H1 (cell line): Measurements from ENCODE around the gene OPHN1. TPM values are rescaled to one million over a fixed set of nuclear protein-coding genes. Genes with fewer than 3 reads are reported as not detected.

Source experiments
- CTCF ChIA-PET: fragments of 300-600 bp; sonication (Branson Sonifier 250); formaldehyde crosslinking; loops from one replicate; lab custom pipeline; 2021; ENCODE audit not compliant: partially characterized antibody; lab: Charles Lee
- POLR2A ChIA-PET: fragments of 300-600 bp; sonication (Branson Sonifier 250); formaldehyde crosslinking; loops from one replicate; lab custom pipeline; 2021; ENCODE audit warnings: inconsistent platforms; ENCODE audit not compliant: partially characterized antibody; lab: Charles Lee
- DNase-seq, 2 experiments: peaks; one replicate each; pipeline versions ENCODE4 v3.0.0 to v3.0.0-alpha.2; 2010 to 2022; ENCODE audit warnings: low spot score in 2 of 2, low read depth in 1 of 2, mixed read lengths in 1 of 2
- FAIRE-seq: peaks from 2 replicates; lab custom pipeline; 2011; peaks lifted over from hg19 to GRCh38; lab: Jason Lieb, UNC
- H2AFZ ChIP-seq: 2 replicates; pipeline ENCODE4 v1.8.1; 2012; ENCODE audit warnings: low read length, inconsistent platforms
- H2AK5ac ChIP-seq: 2 replicates; pipeline ENCODE4 v1.6.1; 2013; ENCODE audit warnings: low read depth, low read length
- H2BK120ac ChIP-seq: replicated peaks from 2 replicates; pipeline ENCODE3; 2013; ENCODE audit warnings: low read depth, low read length, inconsistent platforms
- H2BK12ac ChIP-seq: 2 replicates; pipeline ENCODE4 v1.6.1; 2013; ENCODE audit warnings: low read depth, low read length
- H2BK15ac ChIP-seq: 2 replicates; pipeline ENCODE4 v1.6.1; 2013; ENCODE audit warnings: low read length
- H2BK20ac ChIP-seq: 2 replicates; pipeline ENCODE4 v1.6.1; 2013; ENCODE audit warnings: low read length
- H2BK5ac ChIP-seq: 2 replicates; pipeline ENCODE4 v1.6.1; 2013; ENCODE audit warnings: low read depth, low read length
- H3K14ac ChIP-seq: 2 replicates; pipeline ENCODE4 v1.6.1; 2013; ENCODE audit warnings: inconsistent platforms; ENCODE audit not compliant: insufficient read length
- H3K18ac ChIP-seq: 2 replicates; pipeline ENCODE4 v1.6.1; 2013; ENCODE audit warnings: low read length; ENCODE audit errors: extremely low read depth
- H3K23ac ChIP-seq: 2 replicates; pipeline ENCODE4 v1.6.1; 2013; ENCODE audit warnings: inconsistent platforms; ENCODE audit not compliant: insufficient read length
- H3K23me2 ChIP-seq: 2 replicates; pipeline ENCODE4 v1.6.1; 2013; ENCODE audit warnings: low read depth, low read length
- H3K27ac ChIP-seq: 2 replicates; pipeline ENCODE4 v1.6.1; 2011; ENCODE audit warnings: low read depth, low read length, inconsistent platforms
- H3K27me3 ChIP-seq, 4 experiments: replicated peaks in 1 of 4; 1 replicate in 1 of 4; 2 replicates in 3 of 4; pipeline versions ENCODE4 v1.6.1 to v1.8.1; 2011 to 2013; ENCODE audit warnings: low read length in 3 of 4, mild to moderate bottlenecking in 3 of 4, inconsistent platforms in 2 of 4, mixed read lengths in 2 of 4, moderate library complexity in 1 of 4; ENCODE audit not compliant: control insufficient read depth in 3 of 4, insufficient read depth in 3 of 4; ENCODE audit errors: extremely low read depth in 1 of 4
- H3K36me3 ChIP-seq, 4 experiments: 2 replicates each; pipeline versions ENCODE4 v1.6.1 to v1.8.1; 2011 to 2013; ENCODE audit warnings: mild to moderate bottlenecking in 4 of 4, low read length in 3 of 4, moderate library complexity in 2 of 4, control low read depth in 1 of 4, inconsistent platforms in 1 of 4; ENCODE audit not compliant: insufficient read depth in 4 of 4, control insufficient read depth in 2 of 4
- H3K4ac ChIP-seq: replicated peaks from 2 replicates; pipeline ENCODE3; 2013; ENCODE audit warnings: low read length, low read depth, mixed read lengths, inconsistent platforms; ENCODE audit not compliant: insufficient read length
- H3K4me1 ChIP-seq, 4 experiments: replicated peaks in 1 of 4; 1 replicate in 1 of 4; 2 replicates in 3 of 4; pipeline versions ENCODE4 v1.6.1 to v1.8.1; 2011 to 2013; ENCODE audit warnings: low read length in 3 of 4, inconsistent platforms in 2 of 4, mixed read lengths in 1 of 4; ENCODE audit not compliant: insufficient read depth in 4 of 4, control insufficient read depth in 3 of 4
- H3K4me2 ChIP-seq, 2 experiments: 2 replicates each; pipeline versions ENCODE4 v1.6.1 to v1.8.1; 2011 to 2013; ENCODE audit warnings: low read depth in 2 of 2, low read length in 2 of 2, control low read depth in 1 of 2, inconsistent platforms in 1 of 2, mild to moderate bottlenecking in 1 of 2; ENCODE audit not compliant: insufficient read depth in 1 of 2
- H3K4me3 ChIP-seq, 4 experiments: fragments of 200-600, 300-600 bp in 1 of 4; sonication (generic), shearing (Covaris generic), sonication (Bioruptor Twin) in 1 of 4; 2 replicates each; pipeline versions ENCODE4 v1.5.1 to v1.8.1; 2011 to 2016; ENCODE audit warnings: low read length in 4 of 4, low read depth in 3 of 4, control low read depth in 2 of 4, inconsistent platforms in 2 of 4, mild to moderate bottlenecking in 2 of 4, mixed read lengths in 1 of 4, moderate library complexity in 1 of 4; ENCODE audit not compliant: insufficient read depth in 2 of 4; ENCODE audit errors: extremely low read depth in 1 of 4
- H3K56ac ChIP-seq: replicated peaks from 2 replicates; pipeline ENCODE3; 2013; ENCODE audit warnings: low read depth, mild to moderate bottlenecking, mixed read lengths, low read length, inconsistent platforms; ENCODE audit not compliant: insufficient read length
- H3K79me1 ChIP-seq: 2 replicates; pipeline ENCODE4 v1.6.1; 2013; ENCODE audit warnings: low read depth, low read length, control low read depth
- H3K79me2 ChIP-seq, 2 experiments: 2 replicates each; pipeline versions ENCODE4 v1.6.1 to v1.8.1; 2012 to 2013; ENCODE audit warnings: low read length in 2 of 2, mild to moderate bottlenecking in 2 of 2, inconsistent platforms in 1 of 2; ENCODE audit not compliant: insufficient read depth in 2 of 2, control insufficient read depth in 1 of 2
- H3K9ac ChIP-seq, 4 experiments: replicated peaks in 1 of 4; 1 replicate in 1 of 4; 2 replicates in 3 of 4; pipeline versions ENCODE4 v1.6.1 to v1.8.1; 2011 to 2013; ENCODE audit warnings: low read depth in 3 of 4, low read length in 3 of 4, control low read depth in 2 of 4, mild to moderate bottlenecking in 2 of 4, moderate library complexity in 2 of 4, inconsistent platforms in 1 of 4; ENCODE audit errors: extremely low read depth in 1 of 4
- H3K9me3 ChIP-seq, 2 experiments: 2 replicates each; pipeline versions ENCODE4 v1.6.1 to v1.8.1; 2012 to 2013; ENCODE audit warnings: mild to moderate bottlenecking in 2 of 2, moderate library complexity in 2 of 2, control low read depth in 1 of 2, inconsistent platforms in 1 of 2, low read depth in 1 of 2, low read length in 1 of 2, mixed read lengths in 1 of 2; ENCODE audit not compliant: insufficient read depth in 2 of 2
- H4K20me1 ChIP-seq, 2 experiments: replicated peaks in 1 of 2; 2 replicates each; pipeline versions ENCODE3 to v1.8.1; 2011 to 2013; ENCODE audit warnings: inconsistent platforms in 2 of 2, low read length in 2 of 2, mild to moderate bottlenecking in 1 of 2; ENCODE audit not compliant: insufficient read depth in 2 of 2, control insufficient read depth in 1 of 2
- H4K5ac ChIP-seq: 2 replicates; pipeline ENCODE4 v1.6.1; 2013; ENCODE audit warnings: low read length, low read depth, mixed read lengths, inconsistent platforms; ENCODE audit not compliant: insufficient read length
- H4K8ac ChIP-seq: 2 replicates; pipeline ENCODE4 v1.8.0; 2013; ENCODE audit warnings: mild to moderate bottlenecking, moderate library complexity, low read length, inconsistent platforms; ENCODE audit not compliant: insufficient read depth; ENCODE audit errors: extremely low read depth
- H4K91ac ChIP-seq: replicated peaks from 2 replicates; pipeline ENCODE3; 2013; ENCODE audit warnings: low read length, mixed read lengths, inconsistent platforms; ENCODE audit not compliant: insufficient read length
- JUND ChIP-seq: IDR thresholded peaks from 2 replicates; pipeline ENCODE4 v1.6.1; 2011; ENCODE audit warnings: mild to moderate bottlenecking, improper control_type of control experiment, low read length
- RFX5 ChIP-seq: IDR thresholded peaks from 2 replicates; pipeline ENCODE4 v1.6.1; 2011; ENCODE audit warnings: low read depth, low read length, improper control_type of control experiment, borderline replicate concordance
- SIRT6 ChIP-seq: IDR thresholded peaks from one replicate; pipeline ENCODE4 v1.7.1; 2012; ENCODE audit warnings: low read length, inconsistent platforms
- WGBS, 2 experiments: shearing (Covaris generic) in 1 of 2; methylation state at CpG; one replicate each; pipeline versions ENCODE4 v1.1.6 to v1.1.7; 2013 to 2015; ENCODE audit warnings: low lambda C conversion rate in 2 of 2, mixed read lengths in 2 of 2, inconsistent platforms in 1 of 2, low coverage in 1 of 2, missing lambda C conversion rate in 1 of 2; ENCODE audit not compliant: insufficient replicate concordance in 2 of 2, insufficient coverage in 1 of 2, insufficient read length in 1 of 2; ENCODE audit errors: extremely low coverage in 1 of 2, missing lambda C conversion rate in 1 of 2; 5-methylcytosine and 5-hydroxymethylcytosine counted together
- polyA plus RNA-seq, 7 experiments: library from polyadenylated mRNA; depleted of rRNA in 3 of 7; stranded (reverse) in 5 of 7; unstranded in 2 of 7; fragments of >200 nt in 5 of 7; fragments of 200-250 nt in 2 of 7; gene quantifications; 1 replicate in 5 of 7; 2 replicates in 1 of 7; 4 replicates in 1 of 7; pipeline versions ENCODE4 v1.2.1 to v1.2.3, GENCODE V29; 2011 to 2013; ENCODE audit warnings: missing spikeins in 2 of 7, mixed read lengths in 2 of 7
- total RNA-seq: library from RNA; stranded (reverse); fragmentation: NEBNext Ultra II Directional; extraction: Animal tissue kit (Norgen Biotek cat#: 25700); gene quantifications from 2 replicates; pipeline ENCODE4 v1.2.1, GENCODE V29; 2021

OPHN1 gene
- total and polyA plus RNA-seq, 2 of the 8 experiments (the other 6 are each of a cell fraction or from before 2014, with no cell fraction given): 1.2 to 3.5 TPM

DNA sequence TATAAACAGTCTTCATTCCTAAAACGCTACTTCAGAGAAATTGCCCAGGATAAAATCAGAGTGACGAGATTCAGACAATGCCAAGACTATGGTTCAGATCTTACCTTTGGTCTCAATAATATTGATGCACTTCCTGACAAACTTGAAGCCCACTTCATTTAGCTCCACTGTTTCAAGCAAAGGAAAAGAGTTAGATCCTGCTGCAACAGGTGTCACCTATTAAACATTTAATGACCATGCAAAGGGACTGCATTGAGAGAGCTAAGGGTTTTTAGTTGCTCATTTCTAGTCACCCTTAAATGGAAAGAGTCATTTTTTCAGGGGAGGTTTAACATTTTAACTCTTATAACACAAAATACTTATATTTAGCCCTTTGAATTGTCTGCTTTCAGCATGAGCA, 239.5 kb downstream of the OPHN1 start:
- DNase-seq: no peak
- POLR2A ChIA-PET: no interaction called here
- Histone ChIP-seq H3K9ac (no peak overlapping the region), H2BK15ac (no peak overlapping the region), H2AFZ (no peak overlapping the region), H2BK12ac (no peak overlapping the region), H2AK5ac (no peak overlapping the region), H3K23ac (no peak overlapping the region), H3K9me3 (no peaks in the 10 kb centered on the region), H3K23me2 (no peaks in the 10 kb centered on the region), H2BK5ac (no peak overlapping the region), H3K18ac (no peak overlapping the region), H4K91ac (no peak overlapping the region), H2BK120ac (no peak overlapping the region), H4K5ac (no peak overlapping the region), H2BK20ac (no peak overlapping the region), H3K4me2 (no peak overlapping the region), H4K8ac (no peak overlapping the region), H3K56ac (no peak overlapping the region), H3K4me3 (no peak overlapping the region), H3K36me3 (no peaks in the 10 kb centered on the region; a peak in 2 of 8 replicates), H3K27ac (no peak overlapping the region), H3K79me2 (no peaks in the 10 kb centered on the region), H3K4me1 (peaks cover 0 to 3% (median 0%) of the 10 kb centered on the region in 4 experiments; a peak in 2 of 7 replicates), H3K79me1 (no peaks in the 10 kb centered on the region), H3K27me3 (no peaks in the 10 kb centered on the region), H4K20me1 (no peaks in the 10 kb centered on the region), H3K14ac (no peak overlapping the region), H3K4ac (no peak overlapping the region)
- CTCF ChIA-PET: interaction anchor here (2.8 kb wide), 1 partner anchor 11 kb away, joined by 11 read pairs; no protein-coding TSS in a partner anchor
- FAIRE-seq: no peak
- 72% methylated on average over 2 of the region's 2 CpGs; no CpG with 5 or more reads in 1 of the 2 experiments for WGBS, 2 experiments
- no peak for TF ChIP-seq JUND
- no peak for TF ChIP-seq RFX5
- TF ChIP-seq SIRT6: no peak
